Adipocyte (in vitro differentiated cells): ENCODE results near the gene PLA2G3.

Source experiments
- DNase-seq: peaks from one replicate; pipeline ENCODE4 v3.0.0-alpha.2; 2015; ENCODE audit warnings: low read depth
- H3K27me3 ChIP-seq: replicated peaks from 2 replicates; pipeline ENCODE4 v1.7.0; 2013; ENCODE audit warnings: mild to moderate bottlenecking, low read length, moderate library complexity; ENCODE audit not compliant: control insufficient read depth, insufficient read depth
- H3K36me3 ChIP-seq: 2 replicates; pipeline ENCODE4 v1.7.0; 2013; ENCODE audit warnings: low read length, mild to moderate bottlenecking, moderate library complexity; ENCODE audit not compliant: control insufficient read depth, insufficient read depth, severe bottlenecking
- H3K4me1 ChIP-seq: 2 replicates; pipeline ENCODE4 v1.7.0; 2013; ENCODE audit warnings: mild to moderate bottlenecking, low read length, moderate library complexity; ENCODE audit not compliant: control insufficient read depth, insufficient read depth
- H3K4me3 ChIP-seq: 2 replicates; pipeline ENCODE4 v1.7.0; 2013; ENCODE audit warnings: mild to moderate bottlenecking, low read length, moderate library complexity
- H3K9ac ChIP-seq: 2 replicates; pipeline ENCODE4 v1.7.0; 2013; ENCODE audit warnings: mild to moderate bottlenecking, low read length, moderate library complexity
- H3K9me3 ChIP-seq: 2 replicates; pipeline ENCODE4 v1.7.0; 2013; ENCODE audit warnings: mild to moderate bottlenecking, low read length, moderate library complexity; ENCODE audit not compliant: control insufficient read depth

The PLA2G3 gene

GRCh38 chr22:31144223-31144622, 3.9 kb upstream of the PLA2G3 start:
- Histone ChIP-seq H3K36me3 (no peaks in the 10 kb centered on the region), H3K4me1 (peaks cover 8% of the 10 kb centered on the region), H3K4me3 (no peak overlapping the region), H3K27me3 (peaks cover 21% of the 10 kb centered on the region), H3K9me3 (peaks cover 13% of the 10 kb centered on the region), H3K9ac (no peak overlapping the region)
- DNase-seq = no peak

DNA sequence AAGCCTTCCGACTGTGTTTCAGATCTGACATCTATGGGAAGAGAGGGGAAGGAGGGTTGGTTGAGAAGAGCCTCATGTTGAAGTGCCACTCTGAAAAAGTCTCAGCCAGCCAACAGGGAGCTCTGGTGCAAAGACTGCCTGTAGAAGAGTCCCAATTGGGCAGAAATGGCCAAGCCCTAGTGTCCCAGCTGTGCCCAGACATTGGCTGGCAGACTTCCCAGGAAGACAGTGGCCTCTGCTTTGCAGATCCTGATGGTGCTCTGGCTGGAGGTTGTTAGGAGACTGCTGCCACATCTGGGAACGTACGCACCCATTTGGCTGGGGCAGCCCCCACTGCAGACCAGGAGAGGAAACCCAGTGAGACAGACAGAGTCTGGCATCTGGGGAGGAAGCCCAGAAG, 3.2 kb upstream of the PLA2G3 start:
- Histone ChIP-seq H3K4me3 (no peak overlapping the region), H3K9ac (no peak overlapping the region), H3K9me3 (peaks cover 13% of the 10 kb centered on the region), H3K36me3 (no peaks in the 10 kb centered on the region), H3K4me1 (peaks cover 4% of the 10 kb centered on the region), H3K27me3 (peaks cover 28% of the 10 kb centered on the region)
- no peak for DNase-seq

DNA sequence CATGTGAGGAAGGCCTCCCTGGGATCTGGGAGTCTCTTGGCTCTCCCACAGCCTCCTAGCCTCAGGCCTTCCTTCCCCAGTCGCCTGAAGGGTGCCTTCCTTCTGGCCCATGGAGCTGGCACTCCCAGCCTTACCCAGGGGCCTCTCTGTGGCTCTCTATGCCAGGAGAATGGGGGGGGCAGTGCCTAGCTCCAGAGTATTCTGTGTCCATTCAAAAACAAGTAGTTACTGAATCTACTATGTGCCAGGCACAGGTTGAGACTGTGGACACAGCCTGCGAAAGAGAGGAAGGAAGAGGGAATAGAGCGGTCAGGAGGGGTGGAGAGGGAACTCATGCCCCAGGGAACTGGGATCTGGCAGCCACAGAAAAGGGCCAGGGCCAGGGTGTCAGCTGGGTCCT, 2.7 kb upstream of the PLA2G3 start:
- Histone ChIP-seq H3K27me3 (peaks cover 33% of the 10 kb centered on the region), H3K9ac (no peak overlapping the region), H3K4me3 (no peak overlapping the region), H3K36me3 (no peaks in the 10 kb centered on the region), H3K4me1 (no peaks in the 10 kb centered on the region), H3K9me3 (peaks cover 13% of the 10 kb centered on the region)
- no peak for DNase-seq

DNA sequence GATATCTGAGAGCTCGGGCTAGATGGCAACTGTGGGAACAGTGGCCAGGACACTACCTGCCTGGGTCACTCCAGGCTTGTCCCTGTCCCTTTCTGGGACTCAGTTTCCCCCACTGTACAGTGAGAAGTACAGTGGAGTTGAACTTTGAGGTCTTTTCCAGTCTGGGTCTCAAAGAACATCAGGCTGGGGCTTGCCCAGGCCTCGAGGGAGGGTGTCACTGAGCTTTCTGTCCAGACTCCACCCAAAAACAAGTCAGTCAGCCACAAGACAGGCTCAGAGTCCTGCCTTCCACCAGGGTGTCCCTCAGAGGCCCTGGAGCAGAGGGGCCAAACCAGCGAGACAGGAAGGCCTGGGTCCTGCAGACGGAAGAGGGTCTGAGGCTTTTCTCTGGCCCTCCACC, 2.0 kb upstream of the PLA2G3 start:
- peaks cover 34% of the 10 kb centered on the region for H3K27me3 ChIP-seq
- no peak overlapping the region for H3K4me3 ChIP-seq
- no peak for DNase-seq
- no peaks in the 10 kb centered on the region for H3K4me1 ChIP-seq
- H3K36me3 ChIP-seq = no peaks in the 10 kb centered on the region
- H3K9me3 ChIP-seq = peaks cover 13% of the 10 kb centered on the region
- no peak overlapping the region for H3K9ac ChIP-seq

GRCh38 chr22:31141551-31141950, 1.2 kb upstream of the PLA2G3 start:
- peaks cover 9% of the 10 kb centered on the region for H3K9me3 ChIP-seq
- H3K9ac ChIP-seq = no peak overlapping the region
- H3K27me3 ChIP-seq = peaks cover 34% of the 10 kb centered on the region
- no peak overlapping the region for H3K4me3 ChIP-seq
- no peak for DNase-seq
- H3K36me3 ChIP-seq = no peaks in the 10 kb centered on the region
- H3K4me1 ChIP-seq = no peaks in the 10 kb centered on the region

DNA sequence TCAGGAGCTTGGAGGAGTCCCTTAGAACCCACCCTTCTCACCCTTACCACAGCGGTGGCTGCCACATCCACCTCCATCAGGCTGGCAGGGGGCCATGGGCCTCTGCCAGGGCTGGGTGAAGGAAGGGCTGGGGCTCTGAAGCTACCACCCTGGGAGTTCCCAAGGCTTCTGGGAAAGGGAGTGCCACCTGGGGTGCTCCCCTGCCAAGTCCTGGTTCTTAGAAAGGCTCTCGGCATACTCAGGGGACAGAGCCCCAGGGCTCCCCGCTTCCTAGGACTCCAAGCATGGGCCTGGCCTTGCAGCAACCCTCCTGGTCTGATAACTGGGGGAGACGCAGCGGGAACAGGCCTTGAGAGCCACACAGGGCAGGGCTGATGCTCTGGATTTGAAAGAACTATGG, 438 bp upstream of the PLA2G3 start:
- no peak for DNase-seq
- Histone ChIP-seq H3K4me1 (no peaks in the 10 kb centered on the region), H3K36me3 (no peaks in the 10 kb centered on the region), H3K4me3 (no peak overlapping the region), H3K9ac (no peak overlapping the region), H3K27me3 (peaks cover 35% of the 10 kb centered on the region), H3K9me3 (peaks cover 9% of the 10 kb centered on the region)

DNA sequence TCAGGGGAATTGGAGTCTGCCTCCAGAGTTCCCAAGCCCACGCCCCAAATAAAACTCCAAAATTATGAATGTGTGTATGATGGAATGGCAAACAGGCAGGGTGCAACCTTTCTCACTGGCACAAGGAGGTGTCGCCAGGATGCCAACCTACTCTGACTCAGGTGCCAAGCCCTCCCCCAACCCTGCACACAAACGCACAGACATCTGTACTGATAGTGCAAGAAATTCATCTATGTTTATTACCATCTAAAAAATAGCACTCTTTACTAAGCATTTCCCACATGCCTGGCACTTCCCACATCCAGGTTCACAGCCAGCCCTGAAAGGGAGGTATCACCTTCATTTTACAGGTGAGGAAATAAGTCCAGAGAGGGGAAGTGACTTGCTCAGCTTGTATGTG, 1.2 kb downstream of the PLA2G3 start:
- peaks cover under 1% of the 10 kb centered on the region for H3K9me3 ChIP-seq
- no peak overlapping the region for H3K4me3 ChIP-seq
- no peaks in the 10 kb centered on the region for H3K4me1 ChIP-seq
- H3K36me3 ChIP-seq = no peaks in the 10 kb centered on the region
- H3K27me3 ChIP-seq = peaks cover 45% of the 10 kb centered on the region
- DNase-seq = no peak
- no peak overlapping the region for H3K9ac ChIP-seq

DNA sequence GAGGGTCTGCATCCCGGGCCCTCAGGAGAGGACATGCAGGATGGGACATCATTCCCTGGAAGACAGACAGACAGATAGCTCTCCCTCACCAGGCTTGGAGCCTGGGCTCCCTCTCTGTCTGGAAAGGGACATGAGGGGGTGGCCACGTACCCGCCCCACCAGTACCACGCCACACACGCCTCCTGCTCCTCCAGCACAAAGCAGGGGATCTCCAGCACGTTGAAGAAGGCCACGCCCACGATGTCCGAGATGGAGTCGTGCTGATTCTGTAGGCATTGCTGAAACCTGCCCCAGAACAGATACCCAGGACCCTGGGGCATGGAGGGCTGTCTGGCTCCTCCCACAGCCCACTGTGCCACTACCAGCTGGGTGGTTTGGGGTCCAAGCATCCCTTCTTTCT, 2.2 kb downstream of the PLA2G3 start:
- no peak overlapping the region for H3K9ac ChIP-seq
- no peaks in the 10 kb centered on the region for H3K36me3 ChIP-seq
- no peak overlapping the region for H3K4me3 ChIP-seq
- no peak for DNase-seq
- no peaks in the 10 kb centered on the region for H3K9me3 ChIP-seq
- H3K4me1 ChIP-seq = no peaks in the 10 kb centered on the region
- peaks cover 45% of the 10 kb centered on the region for H3K27me3 ChIP-seq

DNA sequence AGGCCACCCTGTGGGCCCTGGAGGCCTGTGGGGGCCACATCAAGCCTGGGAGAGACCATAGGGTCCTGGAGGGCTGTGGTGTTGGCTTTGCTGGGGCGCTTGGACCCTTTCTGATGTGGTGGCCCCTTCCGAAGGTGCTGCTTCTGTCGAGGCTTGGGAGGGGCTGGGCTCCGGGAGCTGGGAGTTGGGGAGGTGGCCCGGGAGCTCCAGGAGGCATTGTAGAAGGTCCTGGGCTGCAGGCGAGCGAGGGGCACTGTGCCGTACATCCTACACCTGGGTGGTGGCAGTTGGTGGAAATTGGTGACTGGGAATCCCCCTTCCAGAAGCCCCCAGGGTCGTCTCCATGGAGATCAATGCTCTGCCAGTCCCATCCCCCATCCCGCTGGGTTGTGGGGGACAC, 2.6 kb downstream of the PLA2G3 start:
- DNase-seq = no peak
- H3K36me3 ChIP-seq = no peaks in the 10 kb centered on the region
- no peaks in the 10 kb centered on the region for H3K9me3 ChIP-seq
- H3K27me3 ChIP-seq = peaks cover 45% of the 10 kb centered on the region
- H3K4me3 ChIP-seq = no peak overlapping the region
- H3K9ac ChIP-seq = no peak overlapping the region
- no peaks in the 10 kb centered on the region for H3K4me1 ChIP-seq

GRCh38 chr22:31136711-31137110, 3.6 kb downstream of the PLA2G3 start:
- no peak for DNase-seq
- H3K9ac ChIP-seq = no peak overlapping the region
- H3K27me3 ChIP-seq = peaks cover 45% of the 10 kb centered on the region
- H3K36me3 ChIP-seq = no peaks in the 10 kb centered on the region
- no peaks in the 10 kb centered on the region for H3K4me1 ChIP-seq
- no peaks in the 10 kb centered on the region for H3K9me3 ChIP-seq
- H3K4me3 ChIP-seq = no peak overlapping the region

DNA sequence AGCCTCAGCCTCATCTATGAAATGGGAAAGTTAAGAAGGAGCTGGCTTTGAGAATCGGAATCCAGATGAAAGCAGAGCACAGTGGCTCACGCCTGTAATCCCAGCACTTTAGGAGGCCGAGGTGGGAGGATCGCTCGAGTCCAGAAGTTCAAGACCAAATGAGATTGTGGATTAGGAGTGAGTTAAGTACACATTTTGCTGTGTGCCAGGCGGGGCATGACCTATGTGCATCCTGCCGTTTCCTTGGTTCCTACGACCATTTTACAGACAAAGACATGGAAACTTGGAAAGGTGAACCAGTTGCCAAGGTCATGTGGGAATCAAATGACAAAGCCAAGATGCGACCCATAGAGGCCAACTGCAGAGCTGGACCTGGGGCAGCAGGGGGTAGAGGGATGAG, 4.2 kb downstream of the PLA2G3 start:
- Histone ChIP-seq H3K9me3 (no peaks in the 10 kb centered on the region), H3K36me3 (no peaks in the 10 kb centered on the region)

GRCh38 chr22:31135706-31136105, 4.6 kb downstream of the PLA2G3 start:
- H3K9ac ChIP-seq = no peak overlapping the region
- H3K9me3 ChIP-seq = no peaks in the 10 kb centered on the region
- peaks cover 38% of the 10 kb centered on the region for H3K27me3 ChIP-seq
- H3K4me3 ChIP-seq = no peak overlapping the region
- no peaks in the 10 kb centered on the region for H3K36me3 ChIP-seq
- H3K4me1 ChIP-seq = no peaks in the 10 kb centered on the region
- no peak for DNase-seq

More for the DNA sequence above, 4.2 kb downstream of the PLA2G3 start:
- peaks cover 42% of the 10 kb centered on the region for H3K27me3 ChIP-seq
- DNase-seq = no peak
- H3K4me1 ChIP-seq = no peaks in the 10 kb centered on the region
- no peak overlapping the region for H3K9ac ChIP-seq
- H3K4me3 ChIP-seq = no peak overlapping the region
